ENCODE data around the gene DPYD.

GRCh38 chr1:97680894-97681293 lies 239.9 kb downstream of the DPYD start:
- TF ChIP-seq EZH2 (IDR thresholded peaks at IDR 0.05; ENCODE audit: insufficient read depth, low read length) (no peak), CTCF (IDR thresholded peaks at IDR 0.05; ENCODE audit: insufficient read depth, low read depth, low read length) (no peak)

All from astrocyte (in vitro differentiated cells and primary cell).